DOHH2 (cell line): ENCODE measurements around the gene ADAM10.

Source experiments
- H3F3A ChIP-seq: fragments of 200-600 bp; sonication (generic), shearing (Covaris generic); 2 replicates; pipeline ENCODE4 v1.6.0; 2016; ENCODE audit warnings: antibody characterized with exemption, mild to moderate bottlenecking; ENCODE audit not compliant: control insufficient read depth, insufficient read depth
- H3K27ac ChIP-seq: fragments of 200-600 bp; sonication (generic); 2 replicates; pipeline ENCODE4 v1.5.1; 2014; ENCODE audit warnings: low read depth, mild to moderate bottlenecking, low read length, moderate library complexity
- H3K27me3 ChIP-seq: fragments of 200-600 bp; sonication (generic); 2 replicates; pipeline ENCODE4 v1.6.1; 2014; ENCODE audit warnings: mild to moderate bottlenecking, low read length, mixed read lengths; ENCODE audit not compliant: control insufficient read depth
- H3K36me3 ChIP-seq: fragments of 200-600 bp; sonication (generic); 2 replicates; pipeline ENCODE4 v1.6.1; 2014; ENCODE audit warnings: mild to moderate bottlenecking, low read length, moderate library complexity, mixed read lengths; ENCODE audit not compliant: control insufficient read depth
- H3K4me1 ChIP-seq: fragments of 200-600 bp; sonication (generic); 2 replicates; pipeline ENCODE4 v1.6.1; 2014; ENCODE audit warnings: mild to moderate bottlenecking, low read length, mixed read lengths; ENCODE audit not compliant: control insufficient read depth
- H3K4me2 ChIP-seq: fragments of 200-600 bp; sonication (generic); 2 replicates; pipeline ENCODE4 v1.6.0; 2014; ENCODE audit warnings: mild to moderate bottlenecking, low read length, moderate library complexity
- H3K4me3 ChIP-seq: fragments of 200-600 bp; sonication (generic); 2 replicates; pipeline ENCODE4 v1.5.1; 2014; ENCODE audit warnings: mild to moderate bottlenecking, low read length, mixed read lengths
- H3K79me2 ChIP-seq: fragments of 200-600 bp; sonication (generic); 2 replicates; pipeline ENCODE4 v1.6.1; 2014; ENCODE audit warnings: mild to moderate bottlenecking, low read length, mixed read lengths; ENCODE audit not compliant: control insufficient read depth
- H3K9me2 ChIP-seq: fragments of 200-600 bp; sonication (generic); replicated peaks from 2 replicates; pipeline ENCODE4 v1.6.1; 2014; ENCODE audit warnings: mild to moderate bottlenecking, low read length, mixed read lengths; ENCODE audit not compliant: control insufficient read depth
- H3K9me3 ChIP-seq: fragments of 200-600 bp; sonication (generic); 2 replicates; pipeline ENCODE4 v1.6.1; 2014; ENCODE audit warnings: antibody characterized with exemption, low read length, mixed read lengths; ENCODE audit not compliant: control insufficient read depth, insufficient read depth
- H4K20me1 ChIP-seq: fragments of 200-600 bp; sonication (generic); 2 replicates; pipeline ENCODE4 v1.6.0; 2014; ENCODE audit warnings: low read depth, mild to moderate bottlenecking, antibody characterized with exemption, low read length, moderate library complexity; ENCODE audit not compliant: control insufficient read depth, insufficient read depth
- CTCF ChIP-seq: fragments of 200-600 bp; sonication (generic); IDR thresholded peaks from one replicate; pipeline ENCODE4 v1.5.1; 2014; ENCODE audit warnings: antibody characterized with exemption, mild to moderate bottlenecking, low read depth, low read length; ENCODE audit not compliant: poor library complexity, severe bottlenecking
- EZH2phosphoT487 ChIP-seq: fragments of 200-600 bp; sonication (generic); IDR thresholded peaks from 2 replicates; pipeline ENCODE4 v1.6.1; 2017; ENCODE audit warnings: borderline replicate concordance, mild to moderate bottlenecking, antibody characterized with exemption, low read length, moderate library complexity, mixed read lengths

Gene ADAM10

GRCh38 chr15:58669108-58669507 is 80.4 kb downstream of the ADAM10 start:
- Histone ChIP-seq H3K9me2 (no peaks in the 10 kb centered on the region), H3K27ac (no peak overlapping the region), H3K4me1 (no peaks in the 10 kb centered on the region), H3K4me3 (no peak overlapping the region), H3K9me3 (no peaks in the 10 kb centered on the region), H3K4me2 (no peak overlapping the region), H3K27me3 (no peaks in the 10 kb centered on the region), H3K36me3 (peaks cover 3% of the 10 kb centered on the region), H4K20me1 (no peaks in the 10 kb centered on the region), H3F3A (no peaks in the 10 kb centered on the region), H3K79me2 (no peaks in the 10 kb centered on the region)
- TF ChIP-seq CTCF = no peak

- H3K9me2 ChIP-seq = no peaks in the 10 kb centered on the region
- no peaks in the 10 kb centered on the region for H3K79me2 ChIP-seq
- no peaks in the 10 kb centered on the region for H4K20me1 ChIP-seq
- H3K36me3 ChIP-seq = peaks cover 13% of the 10 kb centered on the region
- no peaks in the 10 kb centered on the region for H3K4me1 ChIP-seq
- no peak overlapping the region for H3K27ac ChIP-seq
- no peaks in the 10 kb centered on the region for H3F3A ChIP-seq
- H3K4me3 ChIP-seq = no peak overlapping the region
- H3K27me3 ChIP-seq = no peaks in the 10 kb centered on the region
- no peaks in the 10 kb centered on the region for H3K9me3 ChIP-seq
- H3K4me2 ChIP-seq = no peak overlapping the region
- TF ChIP-seq CTCF (no peak), EZH2phosphoT487 (no peak)
These were observed 82.5 kb downstream of the ADAM10 start for GRCh38 chr15:58666957-58667356.

- H3K9me2 ChIP-seq = no peaks in the 10 kb centered on the region
- no peaks in the 10 kb centered on the region for H4K20me1 ChIP-seq
- no peaks in the 10 kb centered on the region for H3K27me3 ChIP-seq
- H3K4me2 ChIP-seq = no peak overlapping the region
- H3K4me1 ChIP-seq = no peaks in the 10 kb centered on the region
- no peak overlapping the region for H3K4me3 ChIP-seq
- TF ChIP-seq EZH2phosphoT487 (no peak), CTCF (no peak)
- H3F3A ChIP-seq = no peaks in the 10 kb centered on the region
- H3K27ac ChIP-seq = no peak overlapping the region
- H3K79me2 ChIP-seq = no peaks in the 10 kb centered on the region
- no peaks in the 10 kb centered on the region for H3K9me3 ChIP-seq
- peaks cover 13% of the 10 kb centered on the region for H3K36me3 ChIP-seq
These were observed 83.8 kb downstream of the ADAM10 start for GRCh38 chr15:58665672-58666071.

GRCh38 chr15:58650102-58650501 is 99.4 kb downstream of the ADAM10 start:
- no peaks in the 10 kb centered on the region for H3K9me3 ChIP-seq
- no peaks in the 10 kb centered on the region for H3K79me2 ChIP-seq
- H3K4me2 ChIP-seq = no peak overlapping the region
- TF ChIP-seq EZH2phosphoT487 = no peak
- no peak for TF ChIP-seq CTCF
- 0 out of 2 replicates have a peak, but pooled peaks cover 2% of the 10 kb centered on the region for H3K36me3 ChIP-seq
- H3K9me2 ChIP-seq = no peaks in the 10 kb centered on the region
- H3K27ac ChIP-seq = no peak overlapping the region
- H3K27me3 ChIP-seq = no peaks in the 10 kb centered on the region
- no peaks in the 10 kb centered on the region for H4K20me1 ChIP-seq
- H3K4me1 ChIP-seq = no peaks in the 10 kb centered on the region
- no peak overlapping the region for H3K4me3 ChIP-seq
- H3F3A ChIP-seq = no peaks in the 10 kb centered on the region
